Measurements from ENCODE around the gene IPCEF1.

IPCEF1 gene

DNA sequence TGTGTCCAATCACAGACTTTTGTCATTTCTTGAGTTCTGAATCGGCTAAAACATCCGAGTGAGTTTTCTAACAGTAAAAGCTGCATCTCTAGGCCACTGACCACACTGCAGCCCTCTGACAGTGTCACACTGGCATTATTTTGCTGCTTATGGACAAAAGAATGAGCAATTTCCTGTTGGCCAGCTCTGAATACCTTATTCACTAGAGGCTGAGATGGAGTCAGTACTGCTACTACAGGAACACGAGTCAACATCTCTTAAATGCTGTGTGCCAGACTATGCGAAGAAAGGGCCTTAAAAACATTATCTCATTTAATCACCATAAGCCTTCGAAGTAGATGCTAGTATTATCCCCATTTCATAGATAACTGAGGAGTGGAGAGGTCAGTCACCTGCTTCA, 42.5 kb upstream of the IPCEF1 start:
- no peak for DNase-seq (ENCODE audit: low read depth)
- TF ChIP-seq, protein P1, sequence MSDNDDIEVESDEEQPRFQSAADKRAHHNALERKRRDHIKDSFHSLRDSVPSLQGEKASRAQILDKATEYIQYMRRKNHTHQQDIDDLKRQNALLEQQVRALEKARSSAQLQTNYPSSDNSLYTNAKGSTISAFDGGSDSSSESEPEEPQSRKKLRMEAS (IDR thresholded peaks at IDR 0.05; ENCODE audit: low read depth, low read length) = no peak
- no peak for TF ChIP-seq POLR2A (IDR thresholded peaks at IDR 0.05; ENCODE audit: extremely low read depth, insufficient read length)
- no peak for TF ChIP-seq MYC (IDR thresholded peaks at IDR 0.05; ENCODE audit: low read depth, low read length)
- TF ChIP-seq, protein P2, sequence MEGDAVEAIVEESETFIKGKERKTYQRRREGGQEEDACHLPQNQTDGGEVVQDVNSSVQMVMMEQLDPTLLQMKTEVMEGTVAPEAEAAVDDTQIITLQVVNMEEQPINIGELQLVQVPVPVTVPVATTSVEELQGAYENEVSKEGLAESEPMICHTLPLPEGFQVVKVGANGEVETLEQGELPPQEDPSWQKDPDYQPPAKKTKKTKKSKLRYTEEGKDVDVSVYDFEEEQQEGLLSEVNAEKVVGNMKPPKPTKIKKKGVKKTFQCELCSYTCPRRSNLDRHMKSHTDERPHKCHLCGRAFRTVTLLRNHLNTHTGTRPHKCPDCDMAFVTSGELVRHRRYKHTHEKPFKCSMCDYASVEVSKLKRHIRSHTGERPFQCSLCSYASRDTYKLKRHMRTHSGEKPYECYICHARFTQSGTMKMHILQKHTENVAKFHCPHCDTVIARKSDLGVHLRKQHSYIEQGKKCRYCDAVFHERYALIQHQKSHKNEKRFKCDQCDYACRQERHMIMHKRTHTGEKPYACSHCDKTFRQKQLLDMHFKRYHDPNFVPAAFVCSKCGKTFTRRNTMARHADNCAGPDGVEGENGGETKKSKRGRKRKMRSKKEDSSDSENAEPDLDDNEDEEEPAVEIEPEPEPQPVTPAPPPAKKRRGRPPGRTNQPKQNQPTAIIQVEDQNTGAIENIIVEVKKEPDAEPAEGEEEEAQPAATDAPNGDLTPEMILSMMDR (IDR thresholded peaks at IDR 0.05; ENCODE audit: low read depth, low read length) = no peak
- no peak overlapping the region for H3K4me3 ChIP-seq (ENCODE audit: low read depth, low read length)

DNA sequence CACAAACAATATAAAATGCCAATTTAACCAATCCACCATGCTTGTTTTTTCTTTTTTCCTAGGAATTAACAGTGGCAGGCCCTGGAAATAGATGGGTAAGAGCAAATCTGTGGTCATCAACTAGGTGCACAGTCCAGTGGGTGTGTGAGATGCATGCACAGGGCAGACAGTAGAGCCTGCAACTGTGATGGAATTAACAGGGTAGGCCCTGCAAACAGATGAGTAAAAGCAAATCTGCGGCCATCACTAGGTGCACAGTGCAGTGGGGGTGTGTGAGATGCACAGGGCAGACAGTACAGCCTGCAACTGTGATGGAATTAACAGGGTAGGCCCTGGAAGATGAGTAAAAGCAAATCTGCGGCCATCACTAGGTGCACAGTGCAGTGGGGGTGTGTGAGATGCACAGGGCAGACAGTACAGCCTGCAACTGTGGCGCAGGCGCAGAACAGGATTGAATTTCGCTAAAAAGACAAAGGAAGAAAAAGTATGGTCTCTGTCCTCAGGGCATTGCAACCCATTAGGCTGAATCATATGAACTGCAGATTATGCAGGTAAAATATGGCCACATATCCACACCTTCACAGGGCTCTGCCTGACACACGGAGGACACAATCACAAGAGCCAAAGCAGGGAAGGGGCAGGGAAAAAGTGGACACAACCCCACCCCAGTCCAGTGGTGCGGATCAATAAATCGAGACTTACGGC, 41.0 kb upstream of the IPCEF1 start:
- no peak for DNase-seq (ENCODE audit: low read depth)
- no peak overlapping the region for H3K4me3 ChIP-seq (ENCODE audit: low read depth, low read length)
- TF ChIP-seq, protein P2 (IDR thresholded peaks at IDR 0.05; ENCODE audit: low read depth, low read length) = no peak
- TF ChIP-seq POLR2A (IDR thresholded peaks at IDR 0.05; ENCODE audit: extremely low read depth, insufficient read length) (no peak), MYC (IDR thresholded peaks at IDR 0.05; ENCODE audit: low read depth, low read length) (no peak)
- TF ChIP-seq, protein P1 (IDR thresholded peaks at IDR 0.05; ENCODE audit: low read depth, low read length) = no peak

DNA sequence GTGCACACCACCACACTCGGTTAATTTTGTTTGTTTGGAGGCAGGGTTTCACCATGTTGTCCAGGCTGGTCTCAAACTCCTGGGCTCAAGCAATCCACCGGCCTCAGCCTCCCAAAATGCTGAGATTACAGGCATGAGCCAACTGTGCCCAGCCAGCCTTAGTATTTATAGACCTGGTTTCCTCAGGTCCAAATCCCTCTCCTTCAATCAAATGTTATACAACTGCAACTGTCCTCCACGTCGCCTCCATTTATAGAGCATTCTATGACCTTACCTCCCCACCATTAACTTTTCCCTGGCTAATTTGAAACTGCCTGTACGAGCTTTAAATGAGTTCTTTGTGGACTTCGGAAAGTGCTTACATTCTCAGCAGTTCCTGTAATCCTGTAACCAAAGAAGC, 39.3 kb upstream of the IPCEF1 start:
- TF ChIP-seq, protein P1 (IDR thresholded peaks at IDR 0.05; ENCODE audit: low read depth, low read length) = no peak
- TF ChIP-seq POLR2A (IDR thresholded peaks at IDR 0.05; ENCODE audit: extremely low read depth, insufficient read length) = no peak
- TF ChIP-seq MYC (IDR thresholded peaks at IDR 0.05; ENCODE audit: low read depth, low read length) = no peak
- TF ChIP-seq, protein P2 (IDR thresholded peaks at IDR 0.05; ENCODE audit: low read depth, low read length) = no peak
- no peak for DNase-seq (ENCODE audit: low read depth)
- H3K4me3 ChIP-seq (ENCODE audit: low read depth, low read length) = no peak overlapping the region

DNA sequence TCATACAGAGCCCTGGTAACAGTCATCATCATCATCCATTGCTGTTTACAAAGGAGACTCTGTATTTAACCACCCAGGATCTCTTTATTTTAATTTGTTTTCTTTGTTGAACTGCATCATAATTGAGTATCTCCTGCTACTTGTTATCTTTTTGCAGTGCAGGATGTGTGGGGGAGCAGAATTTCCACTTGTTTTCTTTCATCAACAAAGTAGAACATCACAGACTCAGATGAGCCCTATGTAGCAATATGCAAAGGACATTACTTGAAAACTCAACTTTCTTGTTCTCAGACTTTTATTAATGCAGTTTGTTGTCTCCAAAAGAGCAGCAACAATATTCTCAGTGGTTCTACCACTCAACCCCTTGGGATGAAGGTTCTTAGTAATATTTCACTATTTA, 38.7 kb upstream of the IPCEF1 start:
- TF ChIP-seq MYC (IDR thresholded peaks at IDR 0.05; ENCODE audit: low read depth, low read length) (no peak), POLR2A (IDR thresholded peaks at IDR 0.05; ENCODE audit: extremely low read depth, insufficient read length) (no peak)
- TF ChIP-seq, protein P1 (IDR thresholded peaks at IDR 0.05; ENCODE audit: low read depth, low read length) = no peak
- DNase-seq (ENCODE audit: low read depth) = no peak
- no peak overlapping the region for H3K4me3 ChIP-seq (ENCODE audit: low read depth, low read length)

- TF ChIP-seq MYC (IDR thresholded peaks at IDR 0.05; ENCODE audit: low read depth, low read length) (no peak), POLR2A (IDR thresholded peaks at IDR 0.05; ENCODE audit: extremely low read depth, insufficient read length) (no peak)
- TF ChIP-seq, protein P1 (IDR thresholded peaks at IDR 0.05; ENCODE audit: low read depth, low read length) = no peak
- TF ChIP-seq, protein P2 (IDR thresholded peaks at IDR 0.05; ENCODE audit: low read depth, low read length) = no peak
- DNase-seq (ENCODE audit: low read depth) = no peak
Measured at GRCh38 chr6:154394571-154394970, 38.0 kb upstream of the IPCEF1 start.

DNA sequence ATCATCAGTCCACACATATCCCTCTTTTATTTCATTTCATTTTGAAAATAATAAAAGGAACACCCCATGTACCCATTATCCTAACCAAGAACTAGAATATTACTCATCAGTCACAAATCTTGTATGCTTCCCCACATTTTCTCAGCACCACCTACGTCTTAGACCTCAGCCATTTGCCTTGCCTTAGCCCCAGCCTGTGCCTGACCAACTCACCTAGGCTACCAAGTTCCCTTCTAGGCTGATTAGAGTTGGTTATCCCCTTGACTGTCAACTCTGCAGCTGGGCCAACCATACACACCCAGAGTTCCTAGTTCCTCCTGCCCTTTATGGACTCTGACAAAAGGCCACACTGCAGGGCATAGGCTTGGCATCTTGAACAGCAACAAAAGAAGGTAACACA, 33.4 kb upstream of the IPCEF1 start:
- no peak for TF ChIP-seq POLR2A (IDR thresholded peaks at IDR 0.05; ENCODE audit: extremely low read depth, insufficient read length)
- TF ChIP-seq, protein P1 (IDR thresholded peaks at IDR 0.05; ENCODE audit: low read depth, low read length) = no peak
- no peak for DNase-seq (ENCODE audit: low read depth)

More at GRCh38 chr6:154394571-154394970, 38.0 kb upstream of the IPCEF1 start:
- H3K4me3 ChIP-seq (ENCODE audit: low read depth, low read length) = no peak overlapping the region

More for the DNA sequence above, 33.4 kb upstream of the IPCEF1 start:
- no peak overlapping the region for H3K4me3 ChIP-seq (ENCODE audit: low read depth, low read length)

Measured in NB4 (cell line).